IMR-90 (cell line): ENCODE results near the gene PTPRG. TPM values are rescaled to one million over a fixed set of nuclear protein-coding genes. Genes with fewer than 3 reads are reported as not detected.

Experiments used
- ATAC-seq: fragments of 200-7000 bp; cut with Tn5 transposase; 2 replicates; pipeline ENCODE4 v1.9.1; 2020; ENCODE audit warnings: low read depth, mild to moderate bottlenecking, moderate library complexity
- BruUV-seq: library from RNA; stranded (reverse); fragments of 400-500 nt; replicated peaks from 2 replicates; lab custom pipeline; 2021; lab: Mats Ljungman, UMichigan
- CTCF ChIA-PET: fragments of 300-600 bp; formaldehyde crosslinking; extraction: SDS; loops from one replicate; lab custom pipeline; 2021; ENCODE audit warnings: antibody characterized with exemption; lab: Yijun Ruan, JAX
- POLR2A ChIA-PET: fragments of 300-600 bp; sonication (Branson Sonifier 250); formaldehyde crosslinking; loops from one replicate; lab custom pipeline; 2022; ENCODE audit warnings: antibody characterized with exemption; ENCODE audit not compliant: unreplicated experiment; lab: Charles Lee
- DNase-seq: peaks from one replicate; pipeline ENCODE4 v3.0.0; 2013
- H2AFZ ChIP-seq: replicated peaks from 2 replicates; pipeline ENCODE3; 2013; ENCODE audit warnings: low read length, mild to moderate bottlenecking; ENCODE audit not compliant: poor library complexity
- H2AK5ac ChIP-seq: 2 replicates; pipeline ENCODE4 v1.6.1; 2013; ENCODE audit warnings: low read depth, low read length, inconsistent platforms
- H2AK9ac ChIP-seq: replicated peaks from 2 replicates; pipeline ENCODE3; 2013; ENCODE audit warnings: mild to moderate bottlenecking, low read depth, low read length, moderate library complexity; ENCODE audit not compliant: poor library complexity
- H2BK120ac ChIP-seq: 2 replicates; pipeline ENCODE4 v1.6.1; 2013; ENCODE audit warnings: low read depth, low read length, inconsistent platforms
- H2BK15ac ChIP-seq: 3 replicates; pipeline ENCODE4 v1.6.1; 2013; ENCODE audit warnings: low read depth, low read length, inconsistent platforms
- H2BK20ac ChIP-seq: 2 replicates; pipeline ENCODE4 v1.6.1; 2013; ENCODE audit warnings: low read depth, mild to moderate bottlenecking, inconsistent platforms, low read length, moderate library complexity
- H2BK5ac ChIP-seq: 2 replicates; pipeline ENCODE4 v1.6.1; 2013; ENCODE audit warnings: mild to moderate bottlenecking, low read depth, low read length, inconsistent platforms; ENCODE audit not compliant: poor library complexity, severe bottlenecking
- H3K14ac ChIP-seq: replicated peaks from 2 replicates; pipeline ENCODE4 v1.6.1; 2013; ENCODE audit warnings: low read depth, low read length, inconsistent platforms
- H3K18ac ChIP-seq: 2 replicates; pipeline ENCODE4 v1.6.1; 2013; ENCODE audit warnings: low read depth, low read length, control low read depth
- H3K23ac ChIP-seq: 2 replicates; pipeline ENCODE4 v1.6.1; 2013; ENCODE audit warnings: low read depth, low read length, inconsistent platforms
- H3K27ac ChIP-seq: 2 replicates; pipeline ENCODE4 v1.5.1; 2013; ENCODE audit warnings: mild to moderate bottlenecking, control low read depth, low read length; ENCODE audit not compliant: insufficient read depth
- H3K27me3 ChIP-seq: 2 replicates; pipeline ENCODE4 v1.6.1; 2013; ENCODE audit warnings: low read length; ENCODE audit not compliant: control insufficient read depth, insufficient read depth
- H3K36me3 ChIP-seq: 2 replicates; pipeline ENCODE4 v1.6.1; 2013; ENCODE audit warnings: low read length, mixed read lengths; ENCODE audit not compliant: control insufficient read depth, insufficient read depth
- H3K4ac ChIP-seq: 2 replicates; pipeline ENCODE4 v1.6.1; 2013; ENCODE audit warnings: low read depth, low read length, inconsistent platforms
- H3K4me1 ChIP-seq: 2 replicates; pipeline ENCODE4 v1.6.1; 2013; ENCODE audit warnings: low read length, mixed read lengths; ENCODE audit not compliant: control insufficient read depth, insufficient read depth
- H3K4me2 ChIP-seq: 2 replicates; pipeline ENCODE4 v1.6.1; 2013; ENCODE audit warnings: low read depth, mild to moderate bottlenecking, control low read depth, low read length, moderate library complexity
- H3K4me3 ChIP-seq: 2 replicates; pipeline ENCODE4 v1.5.1; 2013; ENCODE audit warnings: low read depth, mild to moderate bottlenecking, control low read depth, low read length, moderate library complexity; ENCODE audit not compliant: insufficient read depth
- H3K56ac ChIP-seq: 2 replicates; pipeline ENCODE4 v1.6.1; 2013; ENCODE audit warnings: low read length, inconsistent platforms; ENCODE audit not compliant: insufficient read depth; ENCODE audit errors: extremely low read depth
- H3K79me1 ChIP-seq, 2 experiments: 2 replicates each; pipeline ENCODE4 v1.6.1; 2013; ENCODE audit warnings: low read length in 2 of 2, inconsistent platforms in 1 of 2, low read depth in 1 of 2
- H3K9ac ChIP-seq: 2 replicates; pipeline ENCODE4 v1.6.1; 2013; ENCODE audit warnings: low read depth, low read length, control low read depth
- H3K9me1 ChIP-seq: 2 replicates; pipeline ENCODE4 v1.6.1; 2013; ENCODE audit warnings: low read length, inconsistent platforms; ENCODE audit not compliant: insufficient read depth
- H3K9me3 ChIP-seq: 2 replicates; pipeline ENCODE4 v1.6.1; 2013; ENCODE audit warnings: low read length; ENCODE audit not compliant: control insufficient read depth, insufficient read depth
- H4K20me1 ChIP-seq: 2 replicates; pipeline ENCODE4 v1.6.1; 2013; ENCODE audit warnings: low read length, inconsistent platforms; ENCODE audit not compliant: insufficient read depth
- H4K5ac ChIP-seq: 2 replicates; pipeline ENCODE4 v1.6.1; 2013; ENCODE audit warnings: mild to moderate bottlenecking, low read depth, low read length, control low read depth
- H4K8ac ChIP-seq, 2 experiments: 2 replicates each; pipeline ENCODE4 v1.6.1; 2013; ENCODE audit warnings: low read depth in 2 of 2, low read length in 2 of 2, control low read depth in 1 of 2, inconsistent platforms in 1 of 2
- H4K91ac ChIP-seq: 2 replicates; pipeline ENCODE4 v1.6.1; 2013; ENCODE audit warnings: low read depth, low read length, inconsistent platforms; ENCODE audit not compliant: insufficient read depth
- CEBPB ChIP-seq: IDR thresholded peaks from 2 replicates; pipeline ENCODE4 v1.6.1; 2012; ENCODE audit warnings: low read depth, low read length, improper control_type of control experiment
- CHD1 ChIP-seq: IDR thresholded peaks from 2 replicates; pipeline ENCODE4 v1.6.1; 2012; ENCODE audit warnings: low read depth, low read length, improper control_type of control experiment
- FOS ChIP-seq: fragments of 150-350 bp; IDR thresholded peaks from 2 replicates; pipeline ENCODE4 v1.6.1; 2016; ENCODE audit warnings: low read depth, low read length
- MAFK ChIP-seq: IDR thresholded peaks from 2 replicates; pipeline ENCODE4 v1.6.1; 2012; ENCODE audit warnings: low read depth, low read length, improper control_type of control experiment
- MAZ ChIP-seq: IDR thresholded peaks from 2 replicates; pipeline ENCODE4 v1.6.1; 2012; ENCODE audit warnings: low read depth, mild to moderate bottlenecking, low read length, improper control_type of control experiment, moderate library complexity, borderline replicate concordance
- MXI1 ChIP-seq: IDR thresholded peaks from 2 replicates; pipeline ENCODE4 v1.6.1; 2012; ENCODE audit warnings: low read depth, mild to moderate bottlenecking, low read length, moderate library complexity, borderline replicate concordance
- NFE2L2 ChIP-seq: fragments of 150-350 bp; IDR thresholded peaks from 2 replicates; pipeline ENCODE4 v1.6.1; 2016; ENCODE audit warnings: low read depth, mild to moderate bottlenecking, low read length
- POLR2A ChIP-seq: IDR thresholded peaks from 2 replicates; pipeline ENCODE4 v1.6.1; 2012; ENCODE audit warnings: mild to moderate bottlenecking, low read depth, low read length
- RAD21 ChIP-seq: IDR thresholded peaks from 2 replicates; pipeline ENCODE4 v1.6.1; 2012; ENCODE audit warnings: low read length, improper control_type of control experiment
- RCOR1 ChIP-seq: IDR thresholded peaks from 2 replicates; pipeline ENCODE4 v1.6.1; 2012; ENCODE audit warnings: mild to moderate bottlenecking, low read length, improper control_type of control experiment; ENCODE audit not compliant: insufficient replicate concordance
- RFX5 ChIP-seq: IDR thresholded peaks from 2 replicates; pipeline ENCODE4 v1.8.0; 2012; ENCODE audit warnings: low read depth, mild to moderate bottlenecking, low read length, moderate library complexity
- SMC3 ChIP-seq: fragments of 150-350 bp; IDR thresholded peaks from 2 replicates; pipeline ENCODE4 v1.6.1; 2016; ENCODE audit warnings: low read depth, mild to moderate bottlenecking, antibody characterized with exemption, low read length, moderate library complexity
- WGBS, 2 experiments: methylation state at CpG; one replicate each; pipeline versions ENCODE4 v1.1.5 to v1.1.7; 2013; ENCODE audit warnings: missing lambda C conversion rate in 2 of 2; ENCODE audit not compliant: insufficient read length in 1 of 2; ENCODE audit errors: extremely low coverage in 2 of 2; 5-methylcytosine and 5-hydroxymethylcytosine counted together
- dilution Hi-C: fragments of 300-500 bp; cut with HindIII; formaldehyde crosslinking; loops from one replicate; pipeline ENCODE4 v1.14.3; 2018; ENCODE audit warnings: low sequenced_read_pairs; ENCODE audit not compliant: unreplicated experiment
- in situ Hi-C: fragments of 300-500 bp; cut with MboI; formaldehyde crosslinking; loops from 3 replicates; pipeline ENCODE4 v1.14.3; 2019; ENCODE audit warnings: low sequenced_read_pairs, inconsistent platforms, mixed read lengths
- intact Hi-C: fragments of 100-400 bp; cut with micrococcal nuclease; formaldehyde crosslinking; loops from 2 replicates; pipeline ENCODE4 v1.10.0; 2022
- polyA plus RNA-seq, 3 experiments: library from polyadenylated mRNA; depleted of rRNA; stranded (reverse); fragments of >200 nt; gene quantifications; 2 replicates each; pipeline ENCODE4 v1.2.3, GENCODE V29; 2012; ENCODE audit warnings: low replicate concordance in 1 of 3
- total RNA-seq: library from RNA; depleted of rRNA; stranded (reverse); fragments of >200 nt; gene quantifications from 2 replicates; pipeline ENCODE4 v1.2.3, GENCODE V29; 2012
- TF ChIP-seq, protein P1 (sequence below): fragments of 150-350 bp; IDR thresholded peaks from 2 replicates; pipeline ENCODE4 v1.6.1; 2016; ENCODE audit warnings: low read depth, mild to moderate bottlenecking, low read length, moderate library complexity, borderline replicate concordance
- TF ChIP-seq, protein P2 (sequence below): conservative IDR thresholded peaks from 2 replicates; pipeline ENCODE4 v1.5.1; 2012; ENCODE audit warnings: mild to moderate bottlenecking, low read depth, low read length, improper control_type of control experiment
- TF ChIP-seq, protein P3 (sequence below): fragments of 150-350 bp; IDR thresholded peaks from 2 replicates; pipeline ENCODE4 v1.6.1; 2017; ENCODE audit warnings: mild to moderate bottlenecking, antibody characterized with exemption, low read length, low read depth

PTPRG gene
- total and polyA plus RNA-seq, 2 of the 4 experiments (the other 2 are of a cell fraction), result 7.7 to 31.0 TPM

DNA sequence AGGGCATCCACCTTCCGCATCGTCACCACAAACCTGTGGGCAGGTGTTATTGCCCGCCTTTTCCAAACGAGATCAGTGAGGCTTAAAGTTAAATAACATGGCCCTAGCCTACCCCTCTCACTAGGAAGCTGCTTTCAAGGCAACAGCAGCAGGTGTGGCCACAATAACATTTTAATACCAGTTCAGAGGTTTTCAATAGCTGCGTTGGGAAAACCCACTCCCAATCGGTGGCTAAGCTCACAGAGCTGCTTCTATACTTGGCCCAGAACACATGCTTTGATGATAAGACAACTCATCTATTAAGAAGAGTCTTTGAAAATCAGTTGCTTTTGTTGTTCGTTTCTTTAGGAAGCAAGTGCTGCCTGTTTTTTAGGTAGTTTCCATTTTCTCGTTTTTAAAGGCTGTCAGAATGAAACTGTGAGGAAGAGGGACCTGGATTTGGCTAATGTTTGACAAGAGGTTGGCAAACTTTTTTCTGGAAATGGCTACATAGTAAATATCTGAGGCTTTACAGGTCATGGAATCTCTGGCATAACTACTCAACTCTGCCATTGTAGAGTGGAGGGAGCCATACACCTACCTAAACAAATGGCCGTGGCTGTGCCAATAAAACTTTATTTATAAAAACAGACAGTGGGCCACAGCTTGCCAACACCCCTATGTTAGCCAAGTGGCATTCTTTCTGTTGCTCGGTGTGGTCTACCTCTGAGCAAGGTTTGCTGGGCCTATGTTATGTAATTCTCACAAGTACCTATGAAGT lies 632.4 kb downstream of the PTPRG start:
- intact Hi-C loops, result no loop called here
- no peak overlapping the region for H2AFZ ChIP-seq
- no peaks in the 10 kb centered on the region for H3K9me3 ChIP-seq
- no peak overlapping the region for H2BK15ac ChIP-seq
- H3K14ac ChIP-seq, result no peak overlapping the region
- H4K91ac ChIP-seq, result no peak overlapping the region
- no peak for DNase-seq
- CTCF ChIA-PET, result interaction anchor here (1.1 kb wide), 1 partner anchor 8 kb away, joined by 4 read pairs; no protein-coding TSS in a partner anchor
- H4K8ac ChIP-seq, result no peak overlapping the region
- no peaks in the 10 kb centered on the region for H3K27me3 ChIP-seq
- H3K4me1 ChIP-seq, result no peaks in the 10 kb centered on the region
- no peak overlapping the region for H2AK5ac ChIP-seq
- no peak overlapping the region for H2BK20ac ChIP-seq
- H3K4ac ChIP-seq, result no peak overlapping the region
- no peaks in the 10 kb centered on the region; a peak in 1 of 4 replicates for H3K79me1 ChIP-seq
- H3K9me1 ChIP-seq, result no peaks in the 10 kb centered on the region
- no peaks in the 10 kb centered on the region for H4K20me1 ChIP-seq
- H3K4me3 ChIP-seq, result no peak overlapping the region
- in situ Hi-C loops, result no loop called here
- 100% methylated on average over 2 of the region's 10 CpGs; no CpG with 5 or more reads in 1 of the 2 experiments for WGBS, 2 experiments
- BruUV-seq, result no TSS peak
- dilution Hi-C loops, result no loop called here
- no peak overlapping the region for H4K5ac ChIP-seq
- H3K27ac ChIP-seq, result no peak overlapping the region
- no peak overlapping the region for H3K23ac ChIP-seq
- no peak for ATAC-seq
- H3K36me3 ChIP-seq, result peaks cover 15% of the 10 kb centered on the region
- no peak overlapping the region for H3K4me2 ChIP-seq
- H3K9ac ChIP-seq, result no peak overlapping the region
- no peak overlapping the region for H2AK9ac ChIP-seq
- H3K56ac ChIP-seq, result no peak overlapping the region
- H2BK5ac ChIP-seq, result no peak overlapping the region
- no peak overlapping the region for H3K18ac ChIP-seq
- POLR2A ChIA-PET, result no interaction called here
- H2BK120ac ChIP-seq, result no peak overlapping the region
- no peak for TF ChIP-seq RCOR1
- TF ChIP-seq MAZ, result no peak
- TF ChIP-seq RAD21, result no peak
- no peak for TF ChIP-seq FOS
- TF ChIP-seq, protein P1, sequence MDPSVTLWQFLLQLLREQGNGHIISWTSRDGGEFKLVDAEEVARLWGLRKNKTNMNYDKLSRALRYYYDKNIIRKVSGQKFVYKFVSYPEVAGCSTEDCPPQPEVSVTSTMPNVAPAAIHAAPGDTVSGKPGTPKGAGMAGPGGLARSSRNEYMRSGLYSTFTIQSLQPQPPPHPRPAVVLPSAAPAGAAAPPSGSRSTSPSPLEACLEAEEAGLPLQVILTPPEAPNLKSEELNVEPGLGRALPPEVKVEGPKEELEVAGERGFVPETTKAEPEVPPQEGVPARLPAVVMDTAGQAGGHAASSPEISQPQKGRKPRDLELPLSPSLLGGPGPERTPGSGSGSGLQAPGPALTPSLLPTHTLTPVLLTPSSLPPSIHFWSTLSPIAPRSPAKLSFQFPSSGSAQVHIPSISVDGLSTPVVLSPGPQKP, result no peak
- no peak for TF ChIP-seq RFX5
- TF ChIP-seq CHD1, result no peak
- no peak for TF ChIP-seq MAFK
- TF ChIP-seq, protein P2, sequence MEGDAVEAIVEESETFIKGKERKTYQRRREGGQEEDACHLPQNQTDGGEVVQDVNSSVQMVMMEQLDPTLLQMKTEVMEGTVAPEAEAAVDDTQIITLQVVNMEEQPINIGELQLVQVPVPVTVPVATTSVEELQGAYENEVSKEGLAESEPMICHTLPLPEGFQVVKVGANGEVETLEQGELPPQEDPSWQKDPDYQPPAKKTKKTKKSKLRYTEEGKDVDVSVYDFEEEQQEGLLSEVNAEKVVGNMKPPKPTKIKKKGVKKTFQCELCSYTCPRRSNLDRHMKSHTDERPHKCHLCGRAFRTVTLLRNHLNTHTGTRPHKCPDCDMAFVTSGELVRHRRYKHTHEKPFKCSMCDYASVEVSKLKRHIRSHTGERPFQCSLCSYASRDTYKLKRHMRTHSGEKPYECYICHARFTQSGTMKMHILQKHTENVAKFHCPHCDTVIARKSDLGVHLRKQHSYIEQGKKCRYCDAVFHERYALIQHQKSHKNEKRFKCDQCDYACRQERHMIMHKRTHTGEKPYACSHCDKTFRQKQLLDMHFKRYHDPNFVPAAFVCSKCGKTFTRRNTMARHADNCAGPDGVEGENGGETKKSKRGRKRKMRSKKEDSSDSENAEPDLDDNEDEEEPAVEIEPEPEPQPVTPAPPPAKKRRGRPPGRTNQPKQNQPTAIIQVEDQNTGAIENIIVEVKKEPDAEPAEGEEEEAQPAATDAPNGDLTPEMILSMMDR, result no peak
- TF ChIP-seq SMC3, result no peak
- no peak for TF ChIP-seq POLR2A
- TF ChIP-seq, protein P3, sequence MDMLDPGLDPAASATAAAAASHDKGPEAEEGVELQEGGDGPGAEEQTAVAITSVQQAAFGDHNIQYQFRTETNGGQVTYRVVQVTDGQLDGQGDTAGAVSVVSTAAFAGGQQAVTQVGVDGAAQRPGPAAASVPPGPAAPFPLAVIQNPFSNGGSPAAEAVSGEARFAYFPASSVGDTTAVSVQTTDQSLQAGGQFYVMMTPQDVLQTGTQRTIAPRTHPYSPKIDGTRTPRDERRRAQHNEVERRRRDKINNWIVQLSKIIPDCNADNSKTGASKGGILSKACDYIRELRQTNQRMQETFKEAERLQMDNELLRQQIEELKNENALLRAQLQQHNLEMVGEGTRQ, result no peak
- TF ChIP-seq MXI1, result no peak
- no peak for TF ChIP-seq CEBPB
- TF ChIP-seq NFE2L2, result no peak
